ENCODE data around the gene CABP7.

The CABP7 gene

DNA sequence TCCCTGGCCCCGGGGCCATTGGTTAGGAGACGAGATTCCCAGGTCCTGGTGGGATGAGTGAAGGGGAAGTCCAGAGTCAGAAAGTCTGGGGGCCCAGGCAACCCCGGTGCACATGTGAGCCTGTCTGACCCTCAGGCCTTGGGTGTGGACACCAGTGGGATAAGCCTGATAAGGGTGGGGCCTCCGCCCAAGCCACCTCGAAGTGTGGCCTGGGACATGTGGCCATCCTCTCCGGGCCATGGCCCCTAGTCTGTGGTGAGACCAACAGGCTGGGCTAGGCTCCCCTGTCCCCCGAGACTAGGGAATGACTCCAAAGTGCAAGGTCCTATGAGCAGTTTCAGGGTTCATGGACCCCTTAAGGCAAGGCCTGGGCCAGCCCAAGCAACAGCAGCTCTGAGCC is 6.3 kb downstream of the CABP7 start:
- TF ChIP-seq, protein P1, sequence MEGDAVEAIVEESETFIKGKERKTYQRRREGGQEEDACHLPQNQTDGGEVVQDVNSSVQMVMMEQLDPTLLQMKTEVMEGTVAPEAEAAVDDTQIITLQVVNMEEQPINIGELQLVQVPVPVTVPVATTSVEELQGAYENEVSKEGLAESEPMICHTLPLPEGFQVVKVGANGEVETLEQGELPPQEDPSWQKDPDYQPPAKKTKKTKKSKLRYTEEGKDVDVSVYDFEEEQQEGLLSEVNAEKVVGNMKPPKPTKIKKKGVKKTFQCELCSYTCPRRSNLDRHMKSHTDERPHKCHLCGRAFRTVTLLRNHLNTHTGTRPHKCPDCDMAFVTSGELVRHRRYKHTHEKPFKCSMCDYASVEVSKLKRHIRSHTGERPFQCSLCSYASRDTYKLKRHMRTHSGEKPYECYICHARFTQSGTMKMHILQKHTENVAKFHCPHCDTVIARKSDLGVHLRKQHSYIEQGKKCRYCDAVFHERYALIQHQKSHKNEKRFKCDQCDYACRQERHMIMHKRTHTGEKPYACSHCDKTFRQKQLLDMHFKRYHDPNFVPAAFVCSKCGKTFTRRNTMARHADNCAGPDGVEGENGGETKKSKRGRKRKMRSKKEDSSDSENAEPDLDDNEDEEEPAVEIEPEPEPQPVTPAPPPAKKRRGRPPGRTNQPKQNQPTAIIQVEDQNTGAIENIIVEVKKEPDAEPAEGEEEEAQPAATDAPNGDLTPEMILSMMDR (IDR thresholded peaks at IDR 0.05; ENCODE audit: low read depth, low read length) = no peak
- no peak overlapping the region for H3K4me3 ChIP-seq (ENCODE audit: low read depth, low read length)
- DNase-seq (ENCODE audit: low read depth, low spot score) = no peak
- in situ Hi-C loops (cut with HindIII; ENCODE audit: low sequenced_read_pairs) = no loop called here

DNA sequence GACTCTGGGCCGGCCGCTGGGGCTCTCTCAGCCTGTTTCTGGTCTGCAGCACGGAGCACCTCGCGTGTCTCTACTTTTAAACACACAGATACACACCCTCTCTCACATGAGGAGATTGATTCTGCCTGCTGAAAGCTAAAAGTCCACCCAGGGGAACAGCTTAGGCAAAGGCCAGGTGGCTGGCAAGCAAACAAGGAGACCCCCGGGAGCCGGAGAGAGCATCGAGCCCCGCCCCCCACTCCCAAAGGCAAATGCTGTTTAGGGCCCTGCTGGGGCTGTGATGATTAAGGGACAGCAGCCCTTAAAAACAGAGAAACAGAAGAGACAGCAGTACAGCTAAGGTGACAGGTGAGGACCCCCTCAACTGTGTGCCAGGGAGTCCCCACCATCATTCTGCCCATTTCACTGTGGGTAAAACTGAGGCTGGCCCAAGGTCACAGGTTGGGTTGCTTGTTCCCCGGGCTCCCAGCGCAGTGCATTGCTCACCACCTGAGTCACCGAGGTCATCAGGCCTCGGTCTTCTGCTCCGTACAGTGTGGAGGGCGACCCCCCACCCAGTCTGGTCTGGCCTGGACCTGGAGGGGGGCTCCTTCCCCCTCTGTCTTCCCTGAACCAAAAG is 6.8 kb downstream of the CABP7 start:
- no peak overlapping the region for H3K4me3 ChIP-seq (ENCODE audit: low read depth, low read length)
- TF ChIP-seq, protein P1 (IDR thresholded peaks at IDR 0.05; ENCODE audit: low read depth, low read length) = peak; percentile 4
- no peak for DNase-seq (ENCODE audit: low read depth, low spot score)
- in situ Hi-C loops (cut with HindIII; ENCODE audit: low sequenced_read_pairs) = no loop called here

DNA sequence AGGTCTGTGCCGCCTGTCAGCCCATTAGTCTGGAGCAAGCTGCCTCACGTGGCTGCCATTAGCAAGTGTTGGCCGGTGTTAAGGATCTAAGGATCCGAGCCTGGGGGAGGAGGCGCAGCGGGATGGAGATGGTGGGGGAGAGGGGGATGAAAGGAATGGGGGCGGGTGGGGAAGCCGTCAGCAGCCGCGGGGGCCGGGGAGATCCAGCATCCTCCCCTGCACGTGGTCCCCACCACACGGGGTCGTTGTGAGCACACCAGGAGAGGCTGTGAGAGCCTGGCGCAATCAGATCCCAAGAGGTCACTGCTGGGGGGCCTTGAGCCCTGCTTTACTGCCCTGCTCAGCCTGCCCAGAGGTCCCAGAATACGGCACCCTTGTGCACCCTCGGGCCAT is 7.3 kb downstream of the CABP7 start:
- DNase-seq (ENCODE audit: low read depth, low spot score) = no peak
- TF ChIP-seq, protein P1 (IDR thresholded peaks at IDR 0.05; ENCODE audit: low read depth, low read length) = peak; percentile 54
- no peak overlapping the region for H3K4me3 ChIP-seq (ENCODE audit: low read depth, low read length)
- in situ Hi-C loops (cut with HindIII; ENCODE audit: low sequenced_read_pairs) = no loop called here

DNA sequence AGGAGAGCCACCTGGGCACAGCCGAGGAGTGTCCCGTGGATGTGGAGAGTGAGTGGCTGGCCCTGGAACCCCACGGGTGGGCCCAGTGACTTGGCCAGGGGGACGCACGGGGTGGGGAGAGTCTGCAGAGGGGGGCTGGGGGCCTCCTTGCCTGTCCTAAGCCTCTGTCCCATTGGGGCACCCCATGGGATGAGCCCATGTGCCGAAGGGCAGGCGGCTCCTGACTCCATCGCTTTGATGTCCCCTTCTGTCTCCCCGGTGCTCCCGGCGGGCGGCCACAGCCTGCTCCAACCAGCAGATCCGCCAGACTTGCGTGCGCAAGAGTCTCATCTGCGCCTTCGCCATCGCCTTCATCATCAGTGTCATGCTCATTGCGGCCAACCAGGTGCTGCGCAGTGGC is 9.4 kb downstream of the CABP7 start:
- H3K4me3 ChIP-seq (ENCODE audit: low read depth, low read length) = no peak overlapping the region
- TF ChIP-seq, protein P1 (IDR thresholded peaks at IDR 0.05; ENCODE audit: low read depth, low read length) = no peak
- no peak for DNase-seq (ENCODE audit: low read depth, low spot score)
- in situ Hi-C loops (cut with HindIII; ENCODE audit: low sequenced_read_pairs) = no loop called here

DNA sequence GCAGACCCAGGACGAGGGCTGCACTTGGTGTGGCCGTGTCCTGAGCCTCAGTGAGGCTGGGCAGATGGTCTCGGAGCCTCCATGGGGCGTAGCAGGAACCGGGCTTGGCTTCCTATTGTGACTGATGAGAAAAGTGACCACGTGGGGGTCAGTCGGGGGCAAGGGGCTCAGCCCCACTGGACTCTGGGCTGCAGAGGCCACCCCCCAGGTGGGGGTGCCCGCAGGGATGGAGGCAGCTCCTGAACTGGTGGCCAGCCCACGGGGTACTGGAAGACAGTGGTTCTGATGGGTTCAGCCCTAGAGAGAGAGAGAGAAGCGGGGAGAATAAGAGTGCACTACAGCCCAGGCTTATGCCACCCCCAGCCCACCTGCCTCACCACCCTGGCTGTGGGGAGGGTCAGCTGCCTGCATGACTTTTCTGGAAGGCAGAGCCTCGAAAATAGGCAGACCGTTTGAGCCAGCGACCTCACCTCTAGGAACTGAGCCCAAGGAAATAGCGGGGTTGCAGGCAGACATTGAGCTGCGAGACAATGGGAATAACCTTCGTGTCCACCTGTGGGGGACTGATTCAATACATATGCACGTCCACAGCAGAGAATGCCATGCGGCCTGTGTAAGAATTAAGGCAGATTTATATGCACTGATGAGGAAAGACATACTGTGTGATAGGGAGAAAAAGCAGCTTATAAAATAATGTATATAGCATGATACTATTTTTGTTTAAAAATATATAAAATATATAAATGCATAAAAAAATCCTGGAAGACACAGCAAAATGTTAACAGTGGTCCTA is 11.5 kb downstream of the CABP7 start:
- in situ Hi-C loops (cut with HindIII; ENCODE audit: low sequenced_read_pairs) = no loop called here
- H3K4me3 ChIP-seq (ENCODE audit: low read depth, low read length) = no peak overlapping the region
- DNase-seq (ENCODE audit: low read depth, low spot score) = no peak
- TF ChIP-seq, protein P1 (IDR thresholded peaks at IDR 0.05; ENCODE audit: low read depth, low read length) = no peak

DNA sequence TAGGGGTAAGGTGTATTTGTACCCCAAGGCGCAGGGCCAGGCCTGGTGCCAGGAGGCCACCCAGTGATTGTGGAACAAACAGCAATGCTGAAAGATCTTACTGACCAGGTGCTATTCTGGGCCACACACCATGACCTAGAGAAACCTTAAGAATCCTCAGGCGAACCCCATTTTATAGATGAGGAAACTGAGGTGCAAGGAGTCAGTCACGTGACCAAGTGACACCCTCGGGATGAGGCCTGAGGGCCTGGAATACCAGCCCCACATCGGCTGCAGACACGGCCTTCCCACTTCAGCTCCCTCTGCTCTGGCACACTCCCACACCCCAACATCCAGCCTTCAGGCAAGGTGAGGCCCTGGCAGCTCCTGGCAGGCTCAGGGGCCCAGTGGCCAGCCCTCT is 13.1 kb downstream of the CABP7 start:
- H3K4me3 ChIP-seq (ENCODE audit: low read depth, low read length) = no peak overlapping the region
- TF ChIP-seq, protein P1 (IDR thresholded peaks at IDR 0.05; ENCODE audit: low read depth, low read length) = no peak
- in situ Hi-C loops (cut with HindIII; ENCODE audit: low sequenced_read_pairs) = no loop called here
- DNase-seq (ENCODE audit: low read depth, low spot score) = no peak
